CD4-positive, alpha-beta T cell (primary cell): Measurements from ENCODE around the gene ASB15. TPM values are rescaled to one million over a fixed set of nuclear protein-coding genes. Genes with fewer than 3 reads are reported as not detected.

ENCODE experiments used
- ATAC-seq: fragments of 200-7000 bp; cut with Tn5 transposase; one replicate; pipeline ENCODE4 v1.10.0; 2022; ENCODE audit warnings: mild to moderate bottlenecking; ENCODE audit not compliant: poor library complexity
- CTCF ChIA-PET: fragments of 350-600 bp; sonication (Branson Sonifier 250); formaldehyde crosslinking; loops from one replicate; lab custom pipeline; 2021; ENCODE audit warnings: antibody characterized with exemption, inconsistent platforms; lab: Charles Lee
- POLR2A ChIA-PET: fragments of 350-600 bp; sonication (Branson Sonifier 250); formaldehyde crosslinking; loops from one replicate; lab custom pipeline; 2021; ENCODE audit warnings: antibody characterized with exemption, inconsistent platforms; lab: Charles Lee
- DNase-seq, 14 experiments: peaks; one replicate each; pipeline ENCODE4 v3.0.0-alpha.2; 2013 to 2020; ENCODE audit warnings: mixed read lengths in 2 of 14
- H3K27ac ChIP-seq, 2 donors: one replicate each; pipeline versions ENCODE4 v1.5.1 to v1.7.0; 2013; ENCODE audit warnings: low read length in 2 of 2, low read depth in 1 of 2, mild to moderate bottlenecking in 1 of 2
- H3K27me3 ChIP-seq, 2 experiments: 1 replicate in 1 of 2; 2 replicates in 1 of 2; pipeline versions ENCODE4 v1.6.1 to v1.7.0; 2013; ENCODE audit warnings: low read length in 2 of 2, control low read depth in 1 of 2, mild to moderate bottlenecking in 1 of 2, moderate library complexity in 1 of 2; ENCODE audit not compliant: insufficient read depth in 2 of 2, control insufficient read depth in 1 of 2
- H3K36me3 ChIP-seq: one replicate; pipeline ENCODE4 v1.6.1; 2013; ENCODE audit warnings: low read length, control low read depth; ENCODE audit not compliant: insufficient read depth
- H3K4me1 ChIP-seq: one replicate; pipeline ENCODE4 v1.6.1; 2013; ENCODE audit warnings: low read length, control low read depth; ENCODE audit not compliant: insufficient read depth
- H3K4me3 ChIP-seq: one replicate; pipeline ENCODE4 v1.5.1; 2013; ENCODE audit warnings: mild to moderate bottlenecking, low read length, moderate library complexity
- H3K9me3 ChIP-seq, 2 experiments: 1 replicate in 1 of 2; 2 replicates in 1 of 2; pipeline versions ENCODE4 v1.6.1 to v1.7.0; 2013; ENCODE audit warnings: low read length in 2 of 2, mild to moderate bottlenecking in 2 of 2, control low read depth in 1 of 2, moderate library complexity in 1 of 2; ENCODE audit not compliant: control insufficient read depth in 1 of 2, insufficient read depth in 1 of 2
- H3K27ac Mint-ChIP-seq: one replicate; pipeline ENCODE4 v1.8.0; 2020; ENCODE audit warnings: mixed read lengths
- H3K27me3 Mint-ChIP-seq: one replicate; pipeline ENCODE4 v1.8.0; 2021; ENCODE audit warnings: mixed read lengths
- H3K36me3 Mint-ChIP-seq: one replicate; pipeline ENCODE4 v1.8.0; 2021; ENCODE audit warnings: low read depth, mixed read lengths
- H3K4me1 Mint-ChIP-seq: one replicate; pipeline ENCODE4 v1.8.0; 2021; ENCODE audit warnings: low read depth, mixed read lengths
- H3K4me3 Mint-ChIP-seq: one replicate; pipeline ENCODE4 v1.8.0; 2020; ENCODE audit warnings: mild to moderate bottlenecking, mixed read lengths
- H3K9me3 Mint-ChIP-seq: one replicate; pipeline ENCODE4 v1.8.0; 2020; ENCODE audit warnings: mixed read lengths
- CTCF ChIP-seq: fragments of 200-600 bp; IDR thresholded peaks from one replicate; pipeline ENCODE4 v1.8.0; 2022; ENCODE audit warnings: antibody characterized with exemption, mild to moderate bottlenecking
- intact Hi-C, 2 experiments: fragments of 100-400 bp; cut with DNase I in 1 of 2; cut with micrococcal nuclease in 1 of 2; formaldehyde crosslinking; loops; one replicate each; pipeline versions ENCODE4 v1.15.1 to v1.9.0; 2023 to 2025; cut with DNase I, micrococcal nuclease
- total RNA-seq, 174 experiments: library from RNA in 2 of 174; stranded (reverse) in 2 of 174; gene quantifications; one replicate each; pipeline ENCODE4 v1.2.3 and lab custom pipeline; 2021 to 2026

ASB15 gene
- total RNA-seq, 2 experiments from 2014 or later, result not detected

GRCh38 chr7:123655614-123656013, 54.0 kb downstream of the ASB15 start, which contains the start of gene LMOD2:
LMOD2 (plus strand) TSS chr7:123655866; CDS start chr7:123655964, 98 bp downstream.
- peaks cover 0 to 6% of the 10 kb centered on the region in 2 experiments for H3K27me3 ChIP-seq
- H3K4me3 Mint-ChIP-seq, result no peak within 1 kb of the TSS
- no peak within 1 kb of the TSS for H3K27ac ChIP-seq
- no peaks in the 10 kb centered on the region for H3K36me3 Mint-ChIP-seq
- ChIA-PET POLR2A (no interaction called here), CTCF (no interaction called here)
- H3K36me3 ChIP-seq, result no peaks in the 10 kb centered on the region
- no peaks in the 10 kb centered on the region for H3K4me1 ChIP-seq
- no peak within 1 kb of the TSS for H3K27ac Mint-ChIP-seq
- DNase-seq, result no peak
- no peaks in the 10 kb centered on the region for H3K4me1 Mint-ChIP-seq
- H3K9me3 Mint-ChIP-seq, result no peaks in the 10 kb centered on the region
- H3K4me3 ChIP-seq, result no peak within 1 kb of the TSS
- intact Hi-C loops, result no loop called here
- peaks cover 36% of the 10 kb centered on the region for H3K27me3 Mint-ChIP-seq
- no peaks in the 10 kb centered on the region for H3K9me3 ChIP-seq
- TF ChIP-seq CTCF, result no peak
- no peak for ATAC-seq

- no peak overlapping the region for H3K27ac Mint-ChIP-seq
- H3K9me3 Mint-ChIP-seq, result no peaks in the 10 kb centered on the region
- ChIA-PET POLR2A (no interaction called here), CTCF (no interaction called here)
- Histone ChIP-seq H3K36me3 (no peaks in the 10 kb centered on the region), H3K4me3 (no peak overlapping the region), H3K9me3 (no peaks in the 10 kb centered on the region), H3K4me1 (no peaks in the 10 kb centered on the region), H3K27ac (no peak overlapping the region), H3K27me3 (peaks cover 0 to 10% of the 10 kb centered on the region in 2 experiments)
- H3K36me3 Mint-ChIP-seq, result no peaks in the 10 kb centered on the region
- TF ChIP-seq CTCF, result no peak
- DNase-seq, result no peak
- H3K4me3 Mint-ChIP-seq, result no peak overlapping the region
- intact Hi-C loops, result no loop called here
- no peak for ATAC-seq
- peaks cover 43% of the 10 kb centered on the region for H3K27me3 Mint-ChIP-seq
- H3K4me1 Mint-ChIP-seq, result no peaks in the 10 kb centered on the region
These were observed 55.1 kb downstream of the ASB15 start for GRCh38 chr7:123656544-123657303.

- Histone ChIP-seq H3K36me3 (no peaks in the 10 kb centered on the region), H3K27ac (no peak overlapping the region), H3K4me1 (no peaks in the 10 kb centered on the region), H3K27me3 (peaks cover 0 to 10% of the 10 kb centered on the region in 2 experiments), H3K9me3 (no peaks in the 10 kb centered on the region), H3K4me3 (no peak overlapping the region)
- POLR2A ChIA-PET, result no interaction called here
- no peak overlapping the region for H3K4me3 Mint-ChIP-seq
- H3K4me1 Mint-ChIP-seq, result no peaks in the 10 kb centered on the region
- ATAC-seq, result no peak
- TF ChIP-seq CTCF, result no peak
- intact Hi-C loops, result no loop called here
- H3K9me3 Mint-ChIP-seq, result no peaks in the 10 kb centered on the region
- peaks cover 43% of the 10 kb centered on the region for H3K27me3 Mint-ChIP-seq
- no peak overlapping the region for H3K27ac Mint-ChIP-seq
- CTCF ChIA-PET, result no interaction called here
- DNase-seq, result no peak
- H3K36me3 Mint-ChIP-seq, result no peaks in the 10 kb centered on the region
These were observed 55.7 kb downstream of the ASB15 start for GRCh38 chr7:123657304-123657685.
